ENCODE results near the gene DCTN2. TPM values are rescaled to one million over a fixed set of nuclear protein-coding genes. Genes with fewer than 3 reads are reported as not detected.

DCTN2 gene
- polyA plus RNA-seq, 1 of the 3 experiments (the other 2 are of a cell fraction) = 122 TPM

- TF ChIP-seq, protein P1, sequence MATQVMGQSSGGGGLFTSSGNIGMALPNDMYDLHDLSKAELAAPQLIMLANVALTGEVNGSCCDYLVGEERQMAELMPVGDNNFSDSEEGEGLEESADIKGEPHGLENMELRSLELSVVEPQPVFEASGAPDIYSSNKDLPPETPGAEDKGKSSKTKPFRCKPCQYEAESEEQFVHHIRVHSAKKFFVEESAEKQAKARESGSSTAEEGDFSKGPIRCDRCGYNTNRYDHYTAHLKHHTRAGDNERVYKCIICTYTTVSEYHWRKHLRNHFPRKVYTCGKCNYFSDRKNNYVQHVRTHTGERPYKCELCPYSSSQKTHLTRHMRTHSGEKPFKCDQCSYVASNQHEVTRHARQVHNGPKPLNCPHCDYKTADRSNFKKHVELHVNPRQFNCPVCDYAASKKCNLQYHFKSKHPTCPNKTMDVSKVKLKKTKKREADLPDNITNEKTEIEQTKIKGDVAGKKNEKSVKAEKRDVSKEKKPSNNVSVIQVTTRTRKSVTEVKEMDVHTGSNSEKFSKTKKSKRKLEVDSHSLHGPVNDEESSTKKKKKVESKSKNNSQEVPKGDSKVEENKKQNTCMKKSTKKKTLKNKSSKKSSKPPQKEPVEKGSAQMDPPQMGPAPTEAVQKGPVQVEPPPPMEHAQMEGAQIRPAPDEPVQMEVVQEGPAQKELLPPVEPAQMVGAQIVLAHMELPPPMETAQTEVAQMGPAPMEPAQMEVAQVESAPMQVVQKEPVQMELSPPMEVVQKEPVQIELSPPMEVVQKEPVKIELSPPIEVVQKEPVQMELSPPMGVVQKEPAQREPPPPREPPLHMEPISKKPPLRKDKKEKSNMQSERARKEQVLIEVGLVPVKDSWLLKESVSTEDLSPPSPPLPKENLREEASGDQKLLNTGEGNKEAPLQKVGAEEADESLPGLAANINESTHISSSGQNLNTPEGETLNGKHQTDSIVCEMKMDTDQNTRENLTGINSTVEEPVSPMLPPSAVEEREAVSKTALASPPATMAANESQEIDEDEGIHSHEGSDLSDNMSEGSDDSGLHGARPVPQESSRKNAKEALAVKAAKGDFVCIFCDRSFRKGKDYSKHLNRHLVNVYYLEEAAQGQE (IDR thresholded peaks at IDR 0.05; ENCODE audit: low read depth, low read length) = no peak
- TF ChIP-seq ELF1 (IDR thresholded peaks at IDR 0.05) (peak; percentile 87), MXI1 (IDR thresholded peaks at IDR 0.05; ENCODE audit: low read depth, low read length) (peak; percentile 86), SIN3A (IDR thresholded peaks at IDR 0.05; ENCODE audit: borderline replicate concordance, low read depth, low read length) (peak; percentile 67; the same call in 1 of the 2 replicates), GABPA (IDR thresholded peaks at IDR 0.05; ENCODE audit: low read depth) (peak; percentile 57), RFX5 (IDR thresholded peaks at IDR 0.05; ENCODE audit: low read length) (no peak), USF2 (IDR thresholded peaks at IDR 0.05; ENCODE audit: borderline replicate concordance, low read depth, low read length) (peak; percentile 73), MAX (IDR thresholded peaks at IDR 0.05; ENCODE audit: low read depth) (peak; percentile 82)
- TF ChIP-seq, protein P2, sequence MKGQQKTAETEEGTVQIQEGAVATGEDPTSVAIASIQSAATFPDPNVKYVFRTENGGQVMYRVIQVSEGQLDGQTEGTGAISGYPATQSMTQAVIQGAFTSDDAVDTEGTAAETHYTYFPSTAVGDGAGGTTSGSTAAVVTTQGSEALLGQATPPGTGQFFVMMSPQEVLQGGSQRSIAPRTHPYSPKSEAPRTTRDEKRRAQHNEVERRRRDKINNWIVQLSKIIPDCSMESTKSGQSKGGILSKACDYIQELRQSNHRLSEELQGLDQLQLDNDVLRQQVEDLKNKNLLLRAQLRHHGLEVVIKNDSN (IDR thresholded peaks at IDR 0.05; ENCODE audit: borderline replicate concordance, low read depth) = peak; percentile 97
- Histone ChIP-seq H4K20me1 (ENCODE audit: insufficient read depth) (no peaks in the 10 kb centered on the region), H3K79me2 (ENCODE audit: insufficient read depth) (peaks cover 8% of the 10 kb centered on the region; the same call in 1 of the 2 replicates), H3K9me2 (no peaks in the 10 kb centered on the region), H3K9ac (peak within 1 kb of the TSS; percentile 67), H2AFZ (ENCODE audit: low read depth) (peak within 1 kb of the TSS; percentile 82), H3K4me3 (ENCODE audit: low read depth in 2 of 2, low read length in 1 of 2) (peak within 1 kb of the TSS; percentile 89 to 92), H3K4me2 (peak within 1 kb of the TSS; percentile 92), H3K27me3 (ENCODE audit: insufficient read depth) (no peaks in the 10 kb centered on the region), H3K4me1 (ENCODE audit: control insufficient read depth in 1 of 2, insufficient read depth in 2 of 2, low read depth in 1 of 2, low read length in 1 of 2) (peaks cover 8 to 14% of the 10 kb centered on the region in 2 experiments; a peak in 2 of 4 replicates), H3F3A (replicated peaks; ENCODE audit: insufficient read depth) (peaks cover 3% of the 10 kb centered on the region), H3K27ac (ENCODE audit: low read depth in 2 of 2, low read length in 1 of 2) (peak within 1 kb of the TSS; percentile 6 to 47; a peak in 2 of 4 replicates), H3K36me3 (replicated peaks in 1 of 2; ENCODE audit: control insufficient read depth in 1 of 2, insufficient read depth in 2 of 2, low read length in 1 of 2) (peaks cover 6 to 13% of the 10 kb centered on the region in 2 experiments), H3K9me3 (no peaks in the 10 kb centered on the region)
- WGBS (ENCODE audit: low lambda C conversion rate) = 3% methylated on average over 35 of the region's 69 CpGs
- peak; percentile 90 for DNase-seq
- POLR2A ChIA-PET = interaction anchor here (1.1 to 2.7 kb wide), 7 partner anchors 9 to 153 kb away, joined by 3 to 21 read pairs (median 6); partner anchors contain the start of genes ARHGEF25 and TSPAN31
- CTCF ChIA-PET = interaction anchor here (0.9 to 7.0 kb wide), 13 partner anchors 9 to 145 kb away, joined by 3 to 85 read pairs (median 4); partner anchors contain the start of genes B4GALNT1 and OS9
Observed at GRCh38 chr12:57590864-57591781, 44.1 kb upstream of the DCTN2 start, which contains the start of gene PIP4K2C. Gene PIP4K2C (plus strand): TSS chr12:57591192. CDS start chr12:57591290, 98 bp downstream.
